PFSK-1 (cell line): ENCODE measurements around the gene MRPL47.

Experiments
- FOXP2 ChIP-seq: optimal IDR thresholded peaks from 2 replicates; pipeline ENCODE3; 2011; ENCODE audit warnings: borderline replicate concordance, control low read depth, inconsistent platforms; ENCODE audit not compliant: insufficient read depth; ENCODE audit errors: extremely low read length, extremely low read depth
- POLR2AphosphoS5 ChIP-seq: IDR thresholded peaks from 2 replicates; pipeline ENCODE4 v1.6.1; 2012; ENCODE audit warnings: low read depth, mild to moderate bottlenecking, control low read depth, low read length, moderate library complexity
- SIN3A ChIP-seq: IDR thresholded peaks from 2 replicates; pipeline ENCODE4 v1.6.1; 2012; ENCODE audit warnings: mild to moderate bottlenecking, low read length, moderate library complexity, borderline replicate concordance; ENCODE audit not compliant: insufficient read depth
- TAF1 ChIP-seq: IDR thresholded peaks from 2 replicates; pipeline ENCODE4 v1.6.1; 2012; ENCODE audit warnings: low read length, control low read depth, borderline replicate concordance; ENCODE audit not compliant: insufficient read depth
- TF ChIP-seq, protein P1 (sequence below), 2 experiments: IDR thresholded peaks; 2 replicates each; pipeline versions ENCODE4 v1.6.1 to v1.8.0; 2011 to 2012; ENCODE audit warnings: low read depth in 2 of 2, low read length in 2 of 2, control low read depth in 1 of 2, inconsistent platforms in 1 of 2, mild to moderate bottlenecking in 1 of 2, moderate library complexity in 1 of 2; ENCODE audit not compliant: insufficient read depth in 1 of 2

The MRPL47 gene

DNA sequence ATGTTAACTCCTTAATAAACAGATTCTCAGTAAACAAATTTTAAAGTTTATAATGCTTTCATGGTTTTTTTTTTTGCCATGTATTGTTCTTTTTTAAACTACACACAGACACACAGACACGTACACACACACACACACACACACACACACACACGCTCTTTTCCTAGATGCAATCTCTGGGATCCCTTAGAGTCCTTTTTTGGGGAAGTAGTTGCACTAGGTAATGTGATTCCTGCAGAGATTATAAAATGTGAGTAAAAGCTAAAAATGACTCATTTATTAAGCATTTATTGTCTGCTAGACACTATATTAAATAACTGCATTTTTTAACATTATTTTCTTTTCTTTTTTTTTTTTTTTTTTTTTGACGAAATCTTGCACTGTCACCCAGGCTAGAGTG is 20.0 kb upstream of the MRPL47 start:
- no peak for TF ChIP-seq TAF1
- no peak for TF ChIP-seq SIN3A
- no peak for TF ChIP-seq FOXP2
- TF ChIP-seq, protein P1, sequence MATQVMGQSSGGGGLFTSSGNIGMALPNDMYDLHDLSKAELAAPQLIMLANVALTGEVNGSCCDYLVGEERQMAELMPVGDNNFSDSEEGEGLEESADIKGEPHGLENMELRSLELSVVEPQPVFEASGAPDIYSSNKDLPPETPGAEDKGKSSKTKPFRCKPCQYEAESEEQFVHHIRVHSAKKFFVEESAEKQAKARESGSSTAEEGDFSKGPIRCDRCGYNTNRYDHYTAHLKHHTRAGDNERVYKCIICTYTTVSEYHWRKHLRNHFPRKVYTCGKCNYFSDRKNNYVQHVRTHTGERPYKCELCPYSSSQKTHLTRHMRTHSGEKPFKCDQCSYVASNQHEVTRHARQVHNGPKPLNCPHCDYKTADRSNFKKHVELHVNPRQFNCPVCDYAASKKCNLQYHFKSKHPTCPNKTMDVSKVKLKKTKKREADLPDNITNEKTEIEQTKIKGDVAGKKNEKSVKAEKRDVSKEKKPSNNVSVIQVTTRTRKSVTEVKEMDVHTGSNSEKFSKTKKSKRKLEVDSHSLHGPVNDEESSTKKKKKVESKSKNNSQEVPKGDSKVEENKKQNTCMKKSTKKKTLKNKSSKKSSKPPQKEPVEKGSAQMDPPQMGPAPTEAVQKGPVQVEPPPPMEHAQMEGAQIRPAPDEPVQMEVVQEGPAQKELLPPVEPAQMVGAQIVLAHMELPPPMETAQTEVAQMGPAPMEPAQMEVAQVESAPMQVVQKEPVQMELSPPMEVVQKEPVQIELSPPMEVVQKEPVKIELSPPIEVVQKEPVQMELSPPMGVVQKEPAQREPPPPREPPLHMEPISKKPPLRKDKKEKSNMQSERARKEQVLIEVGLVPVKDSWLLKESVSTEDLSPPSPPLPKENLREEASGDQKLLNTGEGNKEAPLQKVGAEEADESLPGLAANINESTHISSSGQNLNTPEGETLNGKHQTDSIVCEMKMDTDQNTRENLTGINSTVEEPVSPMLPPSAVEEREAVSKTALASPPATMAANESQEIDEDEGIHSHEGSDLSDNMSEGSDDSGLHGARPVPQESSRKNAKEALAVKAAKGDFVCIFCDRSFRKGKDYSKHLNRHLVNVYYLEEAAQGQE (IDR thresholded peaks at IDR 0.05; ENCODE audit: insufficient read depth in 1 of 2, low read depth in 2 of 2, low read length in 2 of 2), result no peak
- no peak for TF ChIP-seq POLR2AphosphoS5

DNA sequence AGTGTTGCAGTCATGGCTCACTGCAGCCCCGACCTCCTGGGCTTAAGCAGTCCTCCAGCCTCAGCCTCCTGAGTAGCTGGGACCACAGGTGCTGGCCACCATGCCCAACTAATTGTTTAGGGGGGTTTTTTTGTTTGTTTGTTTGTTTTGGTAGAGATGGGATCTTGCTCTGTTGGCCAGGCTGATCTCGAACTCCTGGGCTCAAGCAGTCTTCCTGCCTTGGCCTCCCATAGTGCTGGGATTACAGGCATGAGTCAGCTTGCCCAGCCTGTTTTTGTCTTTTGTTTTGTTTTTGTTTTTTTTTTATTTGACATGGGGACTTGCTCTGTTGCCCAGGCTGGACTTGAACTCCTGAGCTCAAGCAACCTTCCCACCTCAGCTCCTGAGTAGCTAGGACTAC is 17.6 kb upstream of the MRPL47 start:
- TF ChIP-seq TAF1 (no peak), POLR2AphosphoS5 (no peak)

DNA sequence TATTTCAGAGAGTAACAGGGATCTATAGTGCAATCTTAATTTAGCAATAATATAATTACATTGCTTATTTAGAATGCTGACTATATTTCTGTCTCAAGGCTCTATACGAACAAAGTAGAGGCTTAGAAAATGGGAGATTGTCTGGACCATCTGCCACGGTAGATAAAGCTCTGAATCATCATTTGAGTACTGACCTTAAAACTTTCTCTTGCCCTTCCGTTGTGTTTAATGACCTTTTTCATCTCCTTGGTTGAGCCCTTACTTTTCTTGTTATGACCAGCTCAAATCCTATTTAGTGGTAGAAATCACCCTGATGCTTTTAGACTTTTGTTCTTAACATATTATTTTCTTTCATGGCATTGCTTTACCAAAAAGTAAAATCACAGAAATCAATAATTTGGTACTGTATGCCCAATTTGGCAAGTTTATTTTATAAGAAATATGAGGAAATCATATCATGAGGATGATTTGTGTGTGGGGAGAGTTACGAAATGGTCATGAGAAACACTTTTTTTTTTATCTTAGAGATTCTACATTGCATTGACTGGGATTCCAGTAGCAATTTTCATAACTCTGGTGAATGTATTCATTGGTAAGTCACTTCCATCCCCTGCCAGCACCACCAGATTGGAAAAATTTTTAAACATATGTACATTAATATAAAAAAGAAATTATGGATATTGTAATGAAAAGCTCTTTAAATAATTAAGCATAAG is 11.2 kb upstream of the MRPL47 start:
- TF ChIP-seq FOXP2 (no peak), TAF1 (no peak), SIN3A (no peak), POLR2AphosphoS5 (no peak)
- TF ChIP-seq, protein P1 (IDR thresholded peaks at IDR 0.05; ENCODE audit: insufficient read depth in 1 of 2, low read depth in 2 of 2, low read length in 2 of 2), result no peak

DNA sequence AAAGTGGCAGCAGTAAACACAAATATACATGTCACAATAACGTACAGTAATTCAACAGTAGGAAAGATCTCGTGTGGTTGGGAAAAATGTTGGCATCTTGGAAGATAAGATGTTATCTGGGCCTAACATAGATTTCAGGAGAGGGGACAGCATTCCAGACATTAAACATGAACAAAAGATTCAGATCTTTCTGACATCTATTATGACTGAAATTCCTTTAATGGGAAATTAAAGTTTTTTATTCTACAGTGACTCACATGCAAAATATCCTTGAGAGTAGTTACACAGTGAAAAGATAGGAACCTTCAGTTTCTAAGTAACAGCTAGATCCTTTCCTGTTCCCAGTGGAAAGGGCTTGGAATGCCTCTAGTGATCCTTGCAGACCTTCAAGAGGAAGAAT is 9.4 kb upstream of the MRPL47 start:
- TF ChIP-seq, protein P1 (IDR thresholded peaks at IDR 0.05; ENCODE audit: insufficient read depth in 1 of 2, low read depth in 2 of 2, low read length in 2 of 2), result no peak

DNA sequence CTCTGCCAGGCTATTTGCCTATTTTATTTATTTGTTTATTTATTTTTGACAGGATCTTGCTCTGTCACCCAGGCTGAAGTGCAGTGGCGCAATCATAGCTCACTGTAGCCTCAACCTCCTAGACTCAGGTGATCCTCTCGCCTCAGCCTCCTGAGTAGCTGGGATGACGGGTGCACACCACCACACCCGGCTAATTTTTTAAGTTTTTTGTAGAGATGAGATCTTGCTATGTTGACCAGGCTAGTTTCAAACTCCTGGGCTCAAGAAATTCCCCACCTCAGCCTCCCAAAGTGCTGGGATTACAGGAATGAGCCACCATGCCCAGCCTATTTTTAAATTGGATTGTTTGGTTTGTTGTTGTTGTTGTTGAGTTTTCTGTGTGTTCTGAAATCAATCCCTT is 5.6 kb upstream of the MRPL47 start:
- TF ChIP-seq TAF1 (no peak), FOXP2 (no peak), POLR2AphosphoS5 (no peak), SIN3A (no peak)
- TF ChIP-seq, protein P1 (IDR thresholded peaks at IDR 0.05; ENCODE audit: insufficient read depth in 1 of 2, low read depth in 2 of 2, low read length in 2 of 2), result no peak
